ENCODE results near the gene RILPL1.
"Not testable (repeated sequence)": the region's sequence is repeated elsewhere in the genome, so short reads cannot be mapped to it uniquely, and the experiment has no call there.

GRCh38 chr12:123431951-123432817 lies 101.3 kb downstream of the RILPL1 start:
- not testable (repeated sequence) for TF ChIP-seq POLR2A (IDR thresholded peaks at IDR 0.05)
- TF ChIP-seq, protein P1, sequence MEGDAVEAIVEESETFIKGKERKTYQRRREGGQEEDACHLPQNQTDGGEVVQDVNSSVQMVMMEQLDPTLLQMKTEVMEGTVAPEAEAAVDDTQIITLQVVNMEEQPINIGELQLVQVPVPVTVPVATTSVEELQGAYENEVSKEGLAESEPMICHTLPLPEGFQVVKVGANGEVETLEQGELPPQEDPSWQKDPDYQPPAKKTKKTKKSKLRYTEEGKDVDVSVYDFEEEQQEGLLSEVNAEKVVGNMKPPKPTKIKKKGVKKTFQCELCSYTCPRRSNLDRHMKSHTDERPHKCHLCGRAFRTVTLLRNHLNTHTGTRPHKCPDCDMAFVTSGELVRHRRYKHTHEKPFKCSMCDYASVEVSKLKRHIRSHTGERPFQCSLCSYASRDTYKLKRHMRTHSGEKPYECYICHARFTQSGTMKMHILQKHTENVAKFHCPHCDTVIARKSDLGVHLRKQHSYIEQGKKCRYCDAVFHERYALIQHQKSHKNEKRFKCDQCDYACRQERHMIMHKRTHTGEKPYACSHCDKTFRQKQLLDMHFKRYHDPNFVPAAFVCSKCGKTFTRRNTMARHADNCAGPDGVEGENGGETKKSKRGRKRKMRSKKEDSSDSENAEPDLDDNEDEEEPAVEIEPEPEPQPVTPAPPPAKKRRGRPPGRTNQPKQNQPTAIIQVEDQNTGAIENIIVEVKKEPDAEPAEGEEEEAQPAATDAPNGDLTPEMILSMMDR (IDR thresholded peaks at IDR 0.05): not testable (repeated sequence)
